Measurements from ENCODE around the gene PIK3CA.

PIK3CA gene

DNA sequence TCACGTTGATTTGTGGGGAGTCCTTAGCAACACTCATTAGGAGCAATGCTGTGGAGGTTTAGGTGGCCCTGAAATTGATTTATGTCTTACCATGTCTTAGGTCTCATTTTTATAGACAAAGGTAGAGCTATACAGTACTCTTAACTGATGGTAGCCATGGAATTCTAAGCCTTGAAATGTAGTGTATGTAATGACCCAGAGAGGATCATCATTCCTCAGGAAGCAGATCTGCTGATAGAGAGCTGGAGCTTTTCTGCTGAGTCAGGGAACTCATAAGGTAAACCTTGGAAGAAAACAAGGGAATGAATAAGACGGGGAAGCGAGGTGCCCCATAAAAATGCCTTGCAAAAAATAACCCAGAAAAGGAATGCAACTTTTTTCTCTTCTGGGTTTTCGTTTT, 140.7 kb downstream of the PIK3CA start:
- H3K4me2 ChIP-seq (ENCODE audit: low read depth, low read length) = no peak overlapping the region

DNA sequence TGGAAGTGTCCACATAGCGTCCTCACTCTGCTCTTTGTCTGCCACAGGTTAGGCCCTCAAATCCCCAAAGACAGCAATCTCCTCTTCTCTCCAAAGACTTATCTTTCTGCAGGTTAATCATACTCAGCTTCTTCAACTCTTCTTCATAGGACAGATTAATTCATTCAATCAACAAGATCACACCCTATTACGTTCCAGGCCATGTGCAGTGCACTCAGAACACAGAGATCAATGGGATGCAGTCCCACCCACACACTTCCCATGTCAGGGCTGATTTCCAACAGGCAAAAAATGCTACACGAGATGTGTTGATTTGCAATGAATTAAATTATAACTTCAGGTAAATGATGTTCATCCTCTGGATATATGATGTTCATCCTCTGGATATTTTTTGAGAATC, 141.1 kb downstream of the PIK3CA start:
- Histone ChIP-seq H3K36me3 (replicated peaks; ENCODE audit: insufficient read depth, low read length) (no peaks in the 10 kb centered on the region), H3K9me3 (replicated peaks; ENCODE audit: insufficient read depth, low read length) (no peaks in the 10 kb centered on the region), H3K27me3 (replicated peaks; ENCODE audit: insufficient read depth, low read length) (no peaks in the 10 kb centered on the region), H2AFZ (ENCODE audit: low read length) (no peak overlapping the region), H3K9ac (ENCODE audit: low read length) (no peak overlapping the region), H3K9me2 (replicated peaks; ENCODE audit: insufficient read depth, low read length) (no peaks in the 10 kb centered on the region), H3K4me1 (ENCODE audit: low read length) (no peaks in the 10 kb centered on the region), H3K27ac (ENCODE audit: low read length) (no peak overlapping the region), H3K4me3 (ENCODE audit: low read length) (no peak overlapping the region), H3K4me2 (ENCODE audit: low read depth, low read length) (no peak overlapping the region), H4K20me1 (ENCODE audit: insufficient read depth, low read length) (no peaks in the 10 kb centered on the region), H3F3A (ENCODE audit: insufficient read depth, low read length) (no peaks in the 10 kb centered on the region), H3K79me2 (ENCODE audit: low read length) (no peaks in the 10 kb centered on the region)
- DNase-seq = no peak
- TF ChIP-seq, protein P1, sequence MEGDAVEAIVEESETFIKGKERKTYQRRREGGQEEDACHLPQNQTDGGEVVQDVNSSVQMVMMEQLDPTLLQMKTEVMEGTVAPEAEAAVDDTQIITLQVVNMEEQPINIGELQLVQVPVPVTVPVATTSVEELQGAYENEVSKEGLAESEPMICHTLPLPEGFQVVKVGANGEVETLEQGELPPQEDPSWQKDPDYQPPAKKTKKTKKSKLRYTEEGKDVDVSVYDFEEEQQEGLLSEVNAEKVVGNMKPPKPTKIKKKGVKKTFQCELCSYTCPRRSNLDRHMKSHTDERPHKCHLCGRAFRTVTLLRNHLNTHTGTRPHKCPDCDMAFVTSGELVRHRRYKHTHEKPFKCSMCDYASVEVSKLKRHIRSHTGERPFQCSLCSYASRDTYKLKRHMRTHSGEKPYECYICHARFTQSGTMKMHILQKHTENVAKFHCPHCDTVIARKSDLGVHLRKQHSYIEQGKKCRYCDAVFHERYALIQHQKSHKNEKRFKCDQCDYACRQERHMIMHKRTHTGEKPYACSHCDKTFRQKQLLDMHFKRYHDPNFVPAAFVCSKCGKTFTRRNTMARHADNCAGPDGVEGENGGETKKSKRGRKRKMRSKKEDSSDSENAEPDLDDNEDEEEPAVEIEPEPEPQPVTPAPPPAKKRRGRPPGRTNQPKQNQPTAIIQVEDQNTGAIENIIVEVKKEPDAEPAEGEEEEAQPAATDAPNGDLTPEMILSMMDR (IDR thresholded peaks at IDR 0.05; ENCODE audit: low read length) = no peak
- TF ChIP-seq EZH2 (optimal IDR thresholded peaks at IDR 0.05; ENCODE audit: low read depth, low read length) (no peak), EZH2phosphoT487 (IDR thresholded peaks at IDR 0.05; ENCODE audit: low read length) (no peak)

More for the DNA sequence above, 140.7 kb downstream of the PIK3CA start:
- H3K9me2 ChIP-seq (replicated peaks; ENCODE audit: insufficient read depth, low read length) = no peaks in the 10 kb centered on the region
- no peaks in the 10 kb centered on the region for H3K27me3 ChIP-seq (replicated peaks; ENCODE audit: insufficient read depth, low read length)
- H3K9ac ChIP-seq (ENCODE audit: low read length) = no peak overlapping the region
- no peaks in the 10 kb centered on the region for H3K4me1 ChIP-seq (ENCODE audit: low read length)
- TF ChIP-seq EZH2phosphoT487 (IDR thresholded peaks at IDR 0.05; ENCODE audit: low read length) (no peak), EZH2 (optimal IDR thresholded peaks at IDR 0.05; ENCODE audit: low read depth, low read length) (no peak)
- TF ChIP-seq, protein P1 (IDR thresholded peaks at IDR 0.05; ENCODE audit: low read length) = no peak
- H2AFZ ChIP-seq (ENCODE audit: low read length) = no peak overlapping the region
- no peaks in the 10 kb centered on the region for H3F3A ChIP-seq (ENCODE audit: insufficient read depth, low read length)
- DNase-seq = no peak
- H4K20me1 ChIP-seq (ENCODE audit: insufficient read depth, low read length) = no peaks in the 10 kb centered on the region
- no peaks in the 10 kb centered on the region for H3K36me3 ChIP-seq (replicated peaks; ENCODE audit: insufficient read depth, low read length)
- no peak overlapping the region for H3K4me3 ChIP-seq (ENCODE audit: low read length)
- no peak overlapping the region for H3K27ac ChIP-seq (ENCODE audit: low read length)
- H3K79me2 ChIP-seq (ENCODE audit: low read length) = no peaks in the 10 kb centered on the region
- H3K9me3 ChIP-seq (replicated peaks; ENCODE audit: insufficient read depth, low read length) = no peaks in the 10 kb centered on the region
